C4-2B (cell line): Measurements from ENCODE around the gene PDE2A.

ENCODE experiments used
- H3K27ac ChIP-seq: fragments of 450-650 bp; 2 replicates; pipeline ENCODE4 v1.5.1; 2017
- CTCF ChIP-seq: fragments of 450-650 bp; conservative IDR thresholded peaks from 2 replicates; pipeline ENCODE4 v1.5.1; 2017; ENCODE audit warnings: mild to moderate bottlenecking
- ZFX ChIP-seq: fragments of 450-650 bp; IDR thresholded peaks from 2 replicates; pipeline ENCODE4 v1.6.1; 2017

Gene PDE2A

DNA sequence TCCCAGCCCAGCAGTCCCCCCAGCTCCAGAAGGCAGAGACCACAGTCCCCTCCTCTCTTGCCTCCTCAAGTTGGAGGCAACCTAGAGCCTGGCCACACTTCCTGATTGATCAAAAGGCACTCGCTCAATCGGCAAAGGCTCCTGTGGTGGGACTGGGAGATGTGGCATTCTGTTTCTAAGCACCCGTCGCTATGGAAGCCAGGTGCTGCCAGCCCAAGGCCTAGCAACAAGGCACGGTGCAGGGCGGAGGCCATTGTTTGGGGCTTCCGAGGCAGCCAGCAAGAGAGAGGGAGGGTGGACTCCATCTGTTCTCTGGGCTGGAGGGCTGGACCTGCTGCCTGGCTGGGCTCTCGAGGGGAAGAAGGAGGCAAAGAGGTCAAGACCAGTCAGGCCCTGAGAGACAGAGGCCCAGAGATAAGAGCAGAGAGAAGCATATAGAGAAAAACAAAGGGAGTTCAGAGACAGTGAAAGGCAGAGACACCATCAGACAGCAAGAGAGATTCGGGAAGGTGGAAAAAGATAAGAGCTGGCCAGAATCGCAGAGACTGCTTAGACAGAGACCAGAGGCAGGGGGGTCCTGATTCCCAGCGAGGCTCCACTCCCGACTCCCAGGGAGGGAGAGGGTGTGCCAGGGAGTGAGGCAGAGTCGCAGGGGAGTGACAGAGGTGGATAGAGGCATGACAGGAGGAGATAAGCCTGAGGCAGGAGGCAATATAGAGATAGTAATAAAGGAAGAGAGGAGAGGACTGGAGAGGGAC lies 21.2 kb downstream of the PDE2A start:
- no peak for TF ChIP-seq CTCF
- TF ChIP-seq ZFX = no peak
- no peak overlapping the region for H3K27ac ChIP-seq

DNA sequence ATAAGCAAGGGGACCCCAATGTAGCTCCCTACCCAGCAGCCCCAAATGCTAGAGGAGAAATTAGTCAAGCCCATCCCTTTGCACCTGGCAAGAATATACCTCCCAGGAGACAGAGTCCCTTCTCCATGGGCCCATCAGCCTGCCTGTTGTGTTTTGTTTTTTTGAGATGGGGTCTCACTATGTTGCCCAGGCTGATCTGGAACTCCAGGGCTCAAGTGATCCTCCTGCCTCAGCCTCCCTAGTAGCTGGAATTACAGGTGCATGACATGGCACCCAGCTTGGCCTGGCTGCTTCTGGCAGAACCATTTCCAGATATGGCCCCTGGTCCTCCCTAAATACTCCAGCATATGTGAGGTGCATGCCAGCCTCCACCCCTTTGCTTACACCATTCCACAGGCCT lies 22.1 kb downstream of the PDE2A start:
- H3K27ac ChIP-seq = no peak overlapping the region
- no peak for TF ChIP-seq ZFX
- no peak for TF ChIP-seq CTCF

GRCh38 chr11:72649215-72649976 lies 24.8 kb downstream of the PDE2A start:
- TF ChIP-seq ZFX (no peak), CTCF (no peak)
- no peak overlapping the region for H3K27ac ChIP-seq

DNA sequence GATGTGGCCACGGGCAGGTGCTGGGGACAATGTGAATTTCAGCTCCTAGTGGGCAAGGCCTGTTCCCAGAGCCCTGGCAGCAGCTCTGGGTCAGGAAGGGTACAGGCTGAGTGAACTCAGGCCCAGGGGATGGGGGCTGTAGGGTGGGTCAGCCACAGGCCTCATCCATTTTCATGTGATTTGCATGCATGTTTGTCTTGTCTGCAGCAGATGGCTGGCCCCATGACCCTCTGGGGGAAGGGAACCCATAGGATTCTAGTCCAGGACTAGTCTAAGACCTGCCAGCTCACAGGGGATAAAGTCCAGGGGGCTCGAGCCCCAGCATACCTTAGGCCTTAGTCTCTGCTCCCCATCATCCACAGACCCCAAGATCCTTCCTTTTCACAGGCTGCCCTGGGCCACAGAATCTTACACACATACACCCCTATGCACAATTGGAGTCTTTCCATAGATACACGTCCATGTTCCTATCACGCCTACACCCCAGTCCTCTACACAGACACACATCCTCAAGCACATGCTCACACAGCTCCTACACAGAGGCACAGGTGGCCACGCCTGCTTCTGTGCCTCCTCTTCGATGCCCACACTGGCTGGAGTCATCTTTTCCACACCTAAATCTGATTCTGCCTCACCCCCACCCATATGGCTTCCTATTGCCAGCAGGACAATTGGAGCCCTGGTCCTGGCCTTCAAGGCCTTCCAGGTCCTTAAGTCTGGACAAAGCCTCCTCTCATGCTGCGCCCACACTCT lies 25.7 kb downstream of the PDE2A start:
- no peak overlapping the region for H3K27ac ChIP-seq
- TF ChIP-seq ZFX = no peak
- TF ChIP-seq CTCF = no peak

DNA sequence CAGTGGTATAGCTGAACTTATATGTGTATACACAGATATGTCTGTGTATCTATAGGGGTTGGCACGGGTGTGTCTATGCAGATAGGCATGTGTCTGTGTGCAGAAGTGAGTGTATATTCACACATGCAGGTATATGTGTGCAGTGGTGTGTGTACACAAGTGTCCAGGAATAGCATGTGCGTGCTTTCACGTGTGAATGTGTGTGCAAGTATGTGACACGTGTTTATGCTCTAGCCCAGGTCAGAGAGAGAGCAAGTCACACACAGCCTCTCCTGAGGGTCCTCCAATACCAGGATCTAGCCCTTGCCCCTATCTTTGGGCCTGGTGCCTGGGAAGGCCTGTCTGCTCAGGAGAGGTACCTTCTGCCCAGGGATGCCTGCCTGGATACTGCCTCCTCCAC lies 26.3 kb downstream of the PDE2A start:
- no peak overlapping the region for H3K27ac ChIP-seq
- TF ChIP-seq CTCF = no peak
- TF ChIP-seq ZFX = no peak

DNA sequence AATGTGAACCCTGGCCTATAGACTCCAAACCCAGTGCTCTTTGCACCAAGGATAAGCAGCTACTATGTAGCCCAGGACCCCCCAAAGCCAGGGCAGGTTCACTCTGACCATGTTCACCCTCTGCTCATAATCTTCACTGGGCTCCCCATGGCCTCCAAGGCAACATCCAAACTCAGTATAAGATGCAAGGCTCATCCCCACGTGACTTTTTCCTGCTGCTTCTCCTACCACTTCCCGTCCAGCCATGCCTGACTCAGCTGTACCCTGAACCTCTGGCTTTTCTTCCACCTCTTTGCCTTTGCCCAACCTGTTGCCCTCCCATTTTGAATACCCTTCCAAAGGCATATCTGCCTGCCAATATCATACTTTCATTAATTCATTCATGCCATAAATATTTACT lies 27.8 kb downstream of the PDE2A start:
- no peak overlapping the region for H3K27ac ChIP-seq
- TF ChIP-seq ZFX (no peak), CTCF (no peak)

- H3K27ac ChIP-seq = no peak overlapping the region
- no peak for TF ChIP-seq ZFX
- no peak for TF ChIP-seq CTCF
These were observed 28.2 kb downstream of the PDE2A start for GRCh38 chr11:72646024-72646423.
